NCI-H2196 treated with DMSO at 0.1 percent for 48 hours (cell line): ENCODE measurements around the gene MICAL2.

Source experiments
- DNase-seq: peaks from one replicate; lab custom pipeline; 2025; ENCODE audit not compliant: unreplicated experiment; lab: John Stamatoyannopoulos, UW

The MICAL2 gene

GRCh38 chr11:12110201-12110713 is at the start of gene MICAL2:
Gene MICAL2, plus strand, starts transcription at chr11:12110590. Its CDS starts 51,566 bp downstream, at chr11:12162156.
- peak; percentile 81 for DNase-seq

DNA sequence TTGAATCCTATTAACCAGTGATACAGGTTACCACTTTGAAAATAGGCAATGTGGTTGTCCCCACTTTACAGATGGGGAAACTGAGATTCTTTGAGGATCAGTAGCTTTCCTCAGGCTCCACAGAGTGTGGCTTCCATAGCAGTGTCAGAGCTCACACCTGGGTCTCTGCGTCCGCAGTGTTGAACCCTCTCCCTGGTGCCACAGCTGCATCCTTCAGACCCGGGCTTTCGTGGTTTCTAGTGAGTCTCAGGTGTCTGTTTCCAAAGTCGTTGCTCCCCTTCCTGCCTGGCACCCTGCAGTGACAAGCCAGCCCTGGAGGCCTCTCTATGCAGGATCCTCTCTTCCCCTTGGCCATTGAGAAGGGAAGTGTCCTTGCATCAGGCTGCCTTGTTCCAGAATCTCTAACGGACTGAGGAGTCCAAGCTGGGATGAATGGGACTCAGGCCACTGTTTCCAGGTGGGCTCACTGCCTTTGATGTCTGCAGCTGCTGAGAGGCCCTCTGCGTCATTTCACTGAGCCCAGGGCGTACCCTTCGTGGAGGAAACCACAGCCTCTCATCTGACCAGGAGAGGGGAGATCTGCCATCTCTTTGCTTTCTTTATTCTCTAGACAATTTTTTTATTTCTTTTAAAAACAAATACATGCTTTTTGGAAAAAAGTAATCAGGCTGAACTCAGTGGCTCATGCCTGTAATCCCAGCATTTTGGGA is 48.4 kb upstream of the MICAL2 start:
- DNase-seq: no peak

GRCh38 chr11:12063251-12063650 is 47.1 kb upstream of the MICAL2 start:
- DNase-seq: no peak

DNA sequence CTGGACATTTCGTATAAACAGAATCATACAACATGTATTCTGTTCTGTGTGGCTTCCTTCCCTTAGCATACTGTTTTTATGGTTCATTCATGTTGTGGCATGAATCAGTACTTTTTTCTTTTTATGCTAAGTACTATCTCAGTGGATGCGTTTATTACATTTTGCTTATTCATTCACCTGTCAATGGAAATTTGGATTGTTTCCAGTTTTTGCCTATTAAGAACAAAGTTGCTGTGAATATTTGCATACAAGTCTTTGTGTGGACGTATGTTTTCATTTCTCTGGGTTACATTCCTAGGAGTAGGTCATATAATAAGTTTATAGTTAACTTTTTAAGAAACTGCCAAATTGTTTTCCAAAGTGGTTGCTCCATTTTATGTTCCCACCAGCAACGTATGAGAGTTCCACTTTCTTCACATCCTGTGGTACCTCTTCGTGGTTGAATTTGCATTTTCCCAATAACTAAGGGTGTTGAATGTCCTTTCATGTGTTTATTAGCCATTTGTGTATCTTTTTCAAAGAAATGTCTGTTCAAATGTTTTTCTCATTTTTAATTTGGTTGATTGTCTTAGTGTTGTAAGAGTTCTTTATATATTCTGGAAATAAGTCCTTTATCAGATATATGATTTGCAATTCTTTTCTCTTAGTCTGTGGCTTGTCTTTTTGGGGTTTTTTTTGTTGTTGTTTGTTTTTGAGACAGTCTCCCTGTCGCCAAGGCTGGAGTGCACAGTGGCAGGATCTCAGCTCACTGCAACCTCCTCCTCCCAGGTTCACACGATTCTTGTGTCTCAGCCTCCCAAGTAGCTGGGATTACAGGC is 46.0 kb upstream of the MICAL2 start:
- no peak for DNase-seq

GRCh38 chr11:12064954-12065280 is 45.5 kb upstream of the MICAL2 start:
- no peak for DNase-seq

DNA sequence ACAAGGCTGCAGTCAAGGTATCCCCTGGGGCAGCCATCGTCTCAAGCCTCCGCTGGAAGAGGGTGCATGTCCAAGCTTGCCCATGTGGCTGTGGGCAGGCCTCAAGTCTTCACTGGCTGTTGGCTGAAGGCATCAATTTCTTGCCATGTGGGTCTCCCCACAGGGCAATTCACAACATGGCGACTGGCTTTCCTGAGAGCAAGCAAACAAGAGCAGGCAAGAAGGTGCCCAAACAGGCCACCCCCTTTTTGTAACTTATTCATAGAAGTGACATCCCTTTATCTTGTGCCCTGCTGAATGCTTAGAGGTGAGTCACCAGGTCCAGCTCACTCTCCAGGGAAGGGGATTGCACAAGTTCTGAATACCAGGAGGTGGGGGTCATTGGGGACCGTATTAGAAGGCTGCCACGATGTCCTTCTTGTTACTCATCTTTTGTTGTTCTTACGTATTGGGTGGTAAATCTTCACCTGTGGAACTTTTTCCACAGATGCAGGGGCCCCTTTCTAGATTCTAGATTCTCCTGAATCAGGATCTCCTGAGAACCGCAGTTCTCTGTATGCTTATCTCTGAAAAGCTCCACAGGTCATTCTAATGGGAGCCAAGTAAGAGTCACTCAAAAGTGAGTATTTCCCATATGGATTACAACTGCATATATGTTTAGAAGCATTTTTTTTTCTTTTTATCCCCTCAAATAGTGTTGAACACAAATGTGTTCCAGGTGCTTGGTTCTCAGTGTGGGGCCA is 44.2 kb upstream of the MICAL2 start:
- no peak for DNase-seq

DNA sequence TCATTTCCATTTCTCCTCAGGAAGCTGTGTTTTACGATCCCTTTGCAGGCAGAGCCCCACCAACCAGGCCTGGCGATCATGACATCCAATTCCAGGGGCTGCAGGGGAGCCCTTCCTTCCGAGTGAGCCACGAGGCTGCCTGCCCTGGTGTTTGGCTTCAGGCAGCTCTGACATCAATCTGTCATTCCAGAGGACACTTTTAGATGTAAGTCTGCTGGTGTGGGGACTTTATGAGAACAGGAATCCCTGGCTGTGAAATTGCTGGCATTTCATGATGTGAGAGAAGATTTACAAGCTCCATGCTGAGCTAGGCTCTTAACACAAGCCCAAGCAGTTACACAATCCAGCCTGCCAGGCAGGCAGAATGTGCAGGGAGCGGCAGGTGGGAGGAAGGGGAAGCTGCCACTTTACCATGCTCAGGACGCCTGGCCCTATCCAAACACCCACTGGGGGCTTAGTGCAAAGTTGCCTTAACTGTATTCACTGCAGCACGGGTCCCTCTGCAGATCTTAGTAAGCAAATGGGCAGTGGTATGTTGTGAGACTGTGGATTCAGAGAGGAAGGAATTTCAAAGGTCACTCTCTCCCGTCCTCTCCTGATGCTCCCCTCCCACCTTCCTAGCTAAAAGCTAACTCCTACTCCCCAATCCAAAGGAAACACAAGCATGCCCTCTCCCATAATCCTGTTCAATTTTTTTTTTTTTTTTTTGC is 43.4 kb upstream of the MICAL2 start:
- no peak for DNase-seq

DNA sequence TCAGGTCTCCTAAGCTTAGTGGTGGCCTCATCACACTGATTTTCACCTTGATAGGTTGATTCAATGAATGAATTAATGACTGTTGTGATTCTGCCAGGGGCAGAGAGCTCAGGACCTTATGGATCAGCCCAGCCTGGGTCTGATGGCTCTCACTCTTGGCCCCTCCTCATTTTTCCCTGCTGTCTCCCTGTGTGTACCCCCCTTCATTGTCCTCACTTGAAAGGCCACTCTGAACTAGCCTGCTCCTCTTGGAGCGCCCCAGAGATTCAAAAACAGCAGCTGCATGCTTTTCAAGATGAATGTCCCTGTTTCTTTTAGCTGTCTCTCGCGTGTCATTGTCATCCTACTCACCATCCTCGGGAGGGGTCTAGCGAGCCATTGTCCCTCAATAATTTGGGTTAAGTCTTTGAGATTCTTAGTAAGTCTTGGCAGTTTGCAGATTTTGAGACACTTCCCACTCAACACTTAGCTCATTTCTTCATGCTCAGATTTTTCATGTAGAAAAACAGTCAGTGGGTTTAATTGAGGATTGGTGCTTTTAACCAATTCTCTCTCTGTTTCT is 42.5 kb upstream of the MICAL2 start:
- DNase-seq: no peak

GRCh38 chr11:12069066-12069676 is 41.2 kb upstream of the MICAL2 start:
- DNase-seq: no peak

DNA sequence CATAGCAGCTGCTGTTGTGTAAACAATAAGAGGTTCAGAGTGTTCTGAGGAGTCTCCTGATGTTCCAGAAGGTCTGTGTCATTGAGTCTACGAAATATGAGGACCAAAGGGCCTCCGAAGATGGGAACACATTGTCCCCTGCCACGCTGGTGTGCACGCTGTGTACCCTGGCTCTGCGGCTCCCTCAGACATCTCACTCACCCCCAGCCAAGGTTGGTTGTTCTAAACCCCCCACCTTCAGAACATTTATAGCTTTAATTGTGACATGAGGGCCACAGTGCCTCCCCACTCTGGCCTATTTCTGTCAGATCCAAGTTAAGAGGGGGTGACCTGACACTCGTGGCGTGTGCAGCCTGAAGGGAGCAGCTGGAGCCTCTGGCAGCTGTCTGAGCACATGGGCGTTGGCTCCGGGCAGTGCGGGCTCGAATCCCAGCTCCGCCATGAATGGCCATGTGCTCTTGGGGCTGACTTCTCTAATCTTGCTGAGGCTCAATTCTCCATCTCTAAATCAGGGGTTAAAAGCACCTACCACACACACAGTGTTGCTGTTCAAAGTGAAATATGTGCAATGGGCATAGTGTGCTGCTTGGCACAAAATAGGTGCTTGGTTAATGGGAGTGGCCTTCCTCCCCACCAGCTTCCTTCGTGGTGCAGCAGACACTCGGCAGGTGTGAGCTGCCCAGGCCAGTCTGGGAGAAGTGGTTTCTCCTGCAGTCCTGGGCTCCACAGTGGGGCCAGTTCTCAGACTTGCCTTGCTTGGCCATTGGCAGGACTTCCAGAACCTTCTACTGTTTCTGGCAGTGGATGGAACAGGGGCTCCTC is 39.7 kb upstream of the MICAL2 start:
- no peak for DNase-seq

DNA sequence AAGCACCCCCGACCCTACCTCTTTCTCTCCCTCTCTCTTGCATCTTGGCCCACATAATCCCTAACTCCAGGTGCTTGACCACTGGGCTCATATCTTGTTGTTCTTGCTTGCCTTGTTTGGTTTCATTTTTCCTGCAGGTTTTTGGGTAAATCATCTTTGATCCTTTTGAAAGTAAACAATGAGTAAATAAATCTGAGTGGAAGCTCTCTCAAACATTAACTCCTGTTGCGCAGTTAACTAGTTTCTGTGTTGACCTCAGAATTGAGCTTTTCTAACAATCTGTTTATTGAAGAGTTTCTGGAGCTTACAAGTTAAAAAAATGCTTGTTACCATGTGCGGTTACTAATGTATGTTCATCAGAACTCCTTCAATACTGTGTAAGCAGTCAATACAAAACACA is 38.8 kb upstream of the MICAL2 start:
- no peak for DNase-seq

- DNase-seq: no peak
Observed at GRCh38 chr11:12073436-12073835, 37.0 kb upstream of the MICAL2 start.

- no peak for DNase-seq
Observed at GRCh38 chr11:12073886-12074285, 36.5 kb upstream of the MICAL2 start.

DNA sequence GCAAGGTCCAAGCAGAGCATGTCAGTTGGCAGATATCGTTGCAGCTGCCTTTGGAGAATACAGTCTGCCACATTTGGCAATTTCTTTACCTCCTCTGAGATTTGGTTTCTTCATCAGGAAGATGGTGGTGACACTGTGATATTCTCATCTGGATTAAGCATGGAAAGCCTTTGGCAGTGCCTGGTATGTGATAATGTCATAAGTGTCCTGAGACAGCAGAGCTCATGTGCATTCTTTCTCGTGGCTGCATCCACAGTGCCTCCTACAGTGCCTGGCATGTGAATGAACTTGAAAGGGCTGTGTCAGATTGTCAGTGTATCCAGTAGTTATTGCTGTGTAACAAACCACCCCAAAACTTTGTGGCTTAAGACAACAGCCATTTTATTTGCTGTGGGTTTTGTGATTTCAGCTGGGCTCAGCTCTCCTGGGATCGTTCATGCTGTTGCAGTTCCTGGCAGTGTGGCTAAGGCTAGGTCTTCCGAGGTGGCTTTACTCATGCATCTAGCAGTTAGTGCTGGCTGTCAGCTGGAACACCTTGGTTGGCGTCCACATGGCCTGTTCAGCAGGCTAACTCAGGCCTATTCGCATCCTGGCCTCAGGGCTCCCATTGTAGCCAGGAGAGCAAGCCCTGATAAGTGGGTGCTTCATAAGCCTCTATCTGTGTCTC is 35.7 kb upstream of the MICAL2 start:
- no peak for DNase-seq

DNA sequence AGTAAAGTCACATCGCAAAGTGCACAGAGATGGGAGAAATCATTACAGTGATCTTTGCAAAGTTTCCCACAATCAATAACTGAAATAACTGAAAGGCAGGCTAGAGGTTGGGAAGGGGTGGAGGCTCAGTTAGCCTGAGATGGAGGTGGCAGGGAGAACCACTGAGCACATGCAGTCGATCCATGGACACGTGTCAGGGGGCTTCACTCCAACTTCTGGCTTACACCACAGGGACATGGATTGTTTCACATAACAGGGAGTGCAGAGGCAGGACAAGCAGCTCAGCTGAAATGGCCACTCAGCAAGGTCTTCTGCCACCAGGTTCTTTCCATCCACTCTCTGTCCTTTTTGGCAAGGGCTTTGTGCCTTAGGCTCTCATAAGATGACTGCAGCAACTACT is 35.1 kb upstream of the MICAL2 start:
- no peak for DNase-seq

DNA sequence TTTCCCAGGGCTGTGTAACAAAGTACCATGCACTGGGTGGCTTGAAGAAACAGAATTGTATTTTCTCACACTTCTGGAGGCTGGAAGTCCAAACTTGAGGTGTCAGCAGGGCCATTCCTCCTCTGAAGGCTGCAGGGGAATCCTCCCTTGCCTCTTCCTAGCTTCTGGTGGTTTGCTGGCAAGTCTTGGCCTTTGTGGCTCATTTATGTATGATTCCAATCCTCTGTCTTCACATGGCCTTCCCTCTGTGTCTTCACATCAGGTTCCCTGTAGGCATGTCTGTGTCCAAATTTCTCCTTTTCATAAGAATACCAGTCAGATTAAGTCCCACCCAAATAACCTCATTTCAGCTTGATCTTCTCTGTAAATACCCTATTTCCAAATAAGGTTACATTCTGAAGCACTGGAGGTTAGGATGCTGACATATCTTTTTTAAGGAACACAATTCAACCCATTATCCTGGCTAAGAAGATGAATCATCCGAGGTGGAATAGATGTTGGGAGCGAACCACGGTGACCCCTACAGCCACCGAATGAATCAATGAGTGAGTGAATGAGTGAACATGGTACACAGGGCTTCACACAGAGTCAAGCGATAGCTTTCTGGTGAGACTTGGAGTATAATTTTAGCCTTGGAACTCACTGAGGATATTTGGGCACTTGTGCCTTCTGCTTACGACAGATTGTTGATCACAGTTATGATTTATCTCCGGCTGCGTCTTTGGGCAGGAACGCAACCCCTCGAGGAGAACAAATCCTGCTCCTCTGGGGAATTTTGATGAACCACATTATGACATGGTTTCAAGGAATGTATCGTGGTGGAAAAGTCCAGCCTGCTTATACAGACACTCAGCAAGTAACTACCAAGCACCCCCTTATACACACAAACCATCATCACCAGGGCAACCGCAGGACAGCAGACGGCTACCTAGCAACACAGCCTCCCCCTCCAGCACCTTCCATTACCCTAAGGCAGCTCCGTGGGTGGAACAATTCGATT is 34.3 kb upstream of the MICAL2 start:
- no peak for DNase-seq

GRCh38 chr11:12076840-12077534 is 33.4 kb upstream of the MICAL2 start:
- DNase-seq: no peak
